GM21367 (cell line): ENCODE measurements around the gene PIM3.

Source experiments
- ATAC-seq: cut with Tn5 transposase; IDR thresholded peaks from one replicate; pipeline ENCODE4 v1.9.1; 2021; ENCODE audit not compliant: unreplicated experiment

Gene PIM3

GRCh38 chr22:49966041-49966773, 5.6 kb downstream of the PIM3 start:
- no peak for ATAC-seq

GRCh38 chr22:49966774-49967705, 6.5 kb downstream of the PIM3 start:
- ATAC-seq, result no peak

GRCh38 chr22:49967706-49968208, 7.2 kb downstream of the PIM3 start:
- ATAC-seq, result no peak

GRCh38 chr22:49968313-49968830, 7.8 kb downstream of the PIM3 start:
- no peak for ATAC-seq

DNA sequence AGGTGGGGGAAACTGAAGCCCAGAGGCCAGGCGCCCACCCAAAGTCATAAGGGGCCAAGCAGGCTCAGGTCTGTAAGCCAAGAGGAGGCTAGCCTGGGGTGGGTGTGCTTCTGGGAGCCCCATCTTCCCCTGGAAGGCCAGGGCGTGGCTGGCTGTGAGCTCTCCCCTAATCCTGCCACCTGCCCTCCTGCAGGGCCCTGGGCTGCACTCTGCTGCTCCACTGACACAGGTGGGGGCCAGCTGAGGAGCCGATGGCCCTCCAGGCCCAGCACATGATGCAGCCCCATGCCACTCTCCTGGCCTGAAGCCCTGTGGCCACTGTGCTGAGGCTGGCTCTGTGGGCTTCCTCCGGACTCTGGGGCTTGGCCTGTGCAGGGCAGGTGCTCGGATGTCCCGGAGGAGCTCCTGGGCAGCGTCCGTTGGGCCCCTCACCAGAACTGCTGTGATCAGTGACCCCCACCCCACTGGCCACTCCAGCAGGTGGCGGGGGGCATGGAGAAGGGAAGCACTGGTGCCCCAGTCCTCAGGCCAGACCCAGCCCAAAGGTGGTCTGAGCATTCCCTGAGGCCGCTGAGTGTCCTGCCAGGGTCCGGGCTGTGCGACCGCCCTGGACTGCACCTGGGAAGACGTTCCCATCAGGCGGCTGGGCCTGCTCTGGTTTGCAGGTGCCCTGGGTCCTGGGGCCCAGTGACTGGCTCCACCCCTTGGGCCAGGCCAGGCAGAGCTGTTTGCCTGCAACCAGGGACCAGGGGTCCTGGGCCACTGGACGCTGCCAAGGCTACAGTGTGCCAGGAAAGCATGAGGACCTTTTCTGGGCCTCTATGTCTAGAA, 8.5 kb downstream of the PIM3 start:
- no peak for ATAC-seq

DNA sequence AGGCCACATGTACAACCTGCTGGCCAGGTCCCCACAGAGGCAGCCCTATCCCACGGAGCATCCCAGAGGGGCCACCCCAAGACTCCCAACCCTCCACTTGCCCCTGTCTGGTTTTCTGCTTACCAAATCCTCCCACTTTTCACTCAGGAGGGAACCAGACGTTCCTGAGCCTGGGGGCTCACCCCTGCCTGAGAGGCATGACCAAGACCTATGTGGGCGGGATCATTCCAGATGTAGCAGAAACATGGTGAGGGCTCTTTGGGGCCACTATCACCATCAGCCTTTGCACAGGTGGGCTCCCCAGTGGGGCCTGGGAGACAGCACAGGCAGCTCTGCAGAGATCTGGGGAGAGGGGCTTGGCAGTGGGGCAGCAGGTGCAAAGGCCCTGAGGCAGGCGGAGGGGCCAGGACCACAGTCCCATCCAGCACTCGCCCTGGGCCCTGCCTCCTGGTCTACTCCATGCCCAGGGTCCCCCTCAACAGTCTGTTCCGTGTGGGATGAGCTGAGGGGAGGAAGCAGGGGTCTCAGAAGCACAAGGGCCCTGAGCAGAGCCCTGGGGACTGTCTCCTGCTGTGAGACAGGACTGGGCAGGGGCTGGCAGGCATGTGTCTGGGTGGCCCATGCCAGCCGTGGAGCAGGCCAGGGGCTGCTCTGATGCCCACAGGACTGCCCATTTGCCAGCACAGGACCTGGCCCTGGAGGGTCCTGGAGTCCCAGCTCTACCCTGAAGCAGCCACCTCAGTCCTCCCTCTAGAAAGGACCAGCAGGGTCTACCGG, 9.4 kb downstream of the PIM3 start:
- no peak for ATAC-seq

DNA sequence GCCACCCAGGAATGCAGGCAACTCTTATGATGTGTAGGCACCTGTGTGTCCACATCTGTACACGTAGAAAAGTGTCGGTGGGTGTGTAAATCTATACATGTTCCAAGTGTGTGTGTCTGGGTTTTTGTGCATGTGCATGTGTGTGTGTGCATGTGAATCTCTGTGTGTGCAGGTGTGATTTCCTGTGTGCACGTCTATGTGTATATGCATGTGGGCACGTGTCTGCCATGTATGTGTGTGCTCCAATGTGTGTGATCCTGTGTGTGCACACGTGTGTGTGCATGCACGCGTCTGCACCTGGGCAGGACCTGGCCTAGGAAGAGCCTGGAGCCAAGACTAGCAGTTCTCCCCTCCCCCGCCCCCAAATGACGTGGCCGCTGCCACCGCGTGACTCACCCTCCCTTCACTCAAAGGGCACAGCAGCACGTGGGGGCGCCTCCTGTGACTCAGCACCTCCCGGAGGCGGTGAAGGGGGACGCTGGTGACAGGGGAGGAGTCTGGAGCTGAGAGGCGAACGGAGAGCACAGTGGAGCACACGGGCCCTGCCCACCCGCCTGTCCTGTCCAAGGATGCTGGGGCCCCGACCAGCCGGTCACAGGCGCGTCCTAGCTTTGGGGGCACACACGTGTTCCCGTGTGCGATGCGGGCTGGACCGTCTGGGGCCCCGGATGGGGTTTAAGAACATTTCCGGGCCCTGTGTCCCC, 10.1 kb downstream of the PIM3 start:
- peak; percentile 37 for ATAC-seq

- ATAC-seq, result peak; percentile 25
Measured at GRCh38 chr22:49971232-49972162, 10.9 kb downstream of the PIM3 start.

DNA sequence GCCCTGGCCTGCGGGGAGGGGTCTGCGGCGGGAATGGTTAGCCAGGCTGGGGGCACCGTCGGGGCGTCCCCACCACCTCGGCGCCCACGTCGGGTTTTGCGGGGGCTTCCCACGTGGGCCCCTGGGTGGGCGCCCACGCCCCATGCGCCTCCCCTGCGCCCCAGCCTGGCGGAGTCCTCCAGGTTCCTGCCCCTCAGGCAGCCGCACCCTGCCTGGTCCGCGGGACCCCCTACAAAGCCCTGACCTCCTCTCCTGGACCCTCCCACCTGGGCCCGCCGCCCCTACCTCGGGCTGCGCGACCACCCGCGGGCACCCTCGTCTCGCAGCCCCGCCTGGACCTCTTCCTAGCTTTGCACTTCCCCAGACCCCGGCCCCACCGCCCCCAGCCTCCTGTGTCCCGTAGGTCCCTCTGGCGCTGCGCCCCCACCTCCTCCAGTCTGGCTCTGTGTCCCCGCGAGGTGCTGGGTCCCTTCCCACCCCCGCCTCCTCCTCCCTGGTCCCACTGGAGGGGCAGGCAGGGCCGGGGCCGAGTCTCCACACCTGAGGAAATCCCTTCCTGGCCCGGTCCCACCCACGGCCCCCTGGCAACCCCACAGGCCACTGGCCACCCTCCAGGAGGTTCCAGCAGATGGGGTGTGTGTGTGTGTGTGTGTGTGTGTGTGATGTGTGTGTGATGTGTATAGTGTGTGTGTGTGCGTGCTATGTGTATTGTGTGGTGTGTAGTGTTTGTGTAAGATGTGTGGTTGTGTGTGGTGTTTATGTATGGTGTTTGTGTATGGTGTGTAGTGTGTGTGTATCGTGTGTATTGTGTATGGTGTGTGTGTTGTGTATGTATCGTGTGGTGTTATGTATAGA, 11.8 kb downstream of the PIM3 start:
- no peak for ATAC-seq

DNA sequence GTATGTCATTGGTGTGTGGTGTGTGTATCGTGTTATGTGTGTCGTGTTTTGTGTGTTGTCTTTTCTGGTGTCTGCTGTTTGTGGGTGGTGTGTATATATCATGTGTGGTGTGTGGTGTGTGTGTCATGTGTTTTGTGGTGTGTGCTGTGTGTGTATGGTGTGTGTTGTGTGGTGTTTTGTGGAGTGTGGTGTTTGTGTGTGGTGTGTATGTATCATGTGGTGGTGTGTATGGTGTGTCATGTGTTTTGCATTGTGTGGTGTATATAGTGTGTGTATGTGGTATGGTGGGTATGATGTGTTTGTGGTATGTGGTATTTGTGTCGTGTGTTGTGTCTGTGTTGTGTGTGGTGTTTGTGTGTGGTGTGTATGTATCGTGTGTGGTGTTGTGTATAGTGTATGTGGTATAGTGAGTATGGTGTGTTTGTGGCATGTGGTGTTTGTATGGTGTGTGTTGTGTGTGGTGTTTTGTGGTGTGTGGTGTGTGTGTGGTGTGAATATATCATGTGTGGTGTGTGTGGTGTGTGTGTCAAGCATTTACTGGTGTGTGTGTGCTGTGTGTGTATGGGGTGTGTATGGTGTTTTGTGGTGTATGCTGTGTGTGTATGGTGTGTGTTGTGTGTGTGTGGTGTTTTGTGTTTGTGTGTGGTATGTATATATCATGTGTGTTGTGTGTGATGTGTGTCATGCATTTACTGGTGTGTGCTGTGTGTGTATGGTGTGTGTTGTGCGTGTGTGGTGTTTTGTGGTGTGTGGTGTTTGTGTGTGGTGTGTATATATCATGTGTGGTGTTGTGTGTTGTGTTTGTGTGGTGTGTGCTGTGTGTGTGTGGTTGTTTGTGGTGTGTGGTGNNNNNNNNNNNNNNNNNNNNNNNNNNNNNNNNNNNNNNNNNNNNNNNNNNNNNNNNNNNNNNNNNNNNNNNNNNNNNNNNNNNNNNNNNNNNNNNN, 12.7 kb downstream of the PIM3 start:
- no peak for ATAC-seq

DNA sequence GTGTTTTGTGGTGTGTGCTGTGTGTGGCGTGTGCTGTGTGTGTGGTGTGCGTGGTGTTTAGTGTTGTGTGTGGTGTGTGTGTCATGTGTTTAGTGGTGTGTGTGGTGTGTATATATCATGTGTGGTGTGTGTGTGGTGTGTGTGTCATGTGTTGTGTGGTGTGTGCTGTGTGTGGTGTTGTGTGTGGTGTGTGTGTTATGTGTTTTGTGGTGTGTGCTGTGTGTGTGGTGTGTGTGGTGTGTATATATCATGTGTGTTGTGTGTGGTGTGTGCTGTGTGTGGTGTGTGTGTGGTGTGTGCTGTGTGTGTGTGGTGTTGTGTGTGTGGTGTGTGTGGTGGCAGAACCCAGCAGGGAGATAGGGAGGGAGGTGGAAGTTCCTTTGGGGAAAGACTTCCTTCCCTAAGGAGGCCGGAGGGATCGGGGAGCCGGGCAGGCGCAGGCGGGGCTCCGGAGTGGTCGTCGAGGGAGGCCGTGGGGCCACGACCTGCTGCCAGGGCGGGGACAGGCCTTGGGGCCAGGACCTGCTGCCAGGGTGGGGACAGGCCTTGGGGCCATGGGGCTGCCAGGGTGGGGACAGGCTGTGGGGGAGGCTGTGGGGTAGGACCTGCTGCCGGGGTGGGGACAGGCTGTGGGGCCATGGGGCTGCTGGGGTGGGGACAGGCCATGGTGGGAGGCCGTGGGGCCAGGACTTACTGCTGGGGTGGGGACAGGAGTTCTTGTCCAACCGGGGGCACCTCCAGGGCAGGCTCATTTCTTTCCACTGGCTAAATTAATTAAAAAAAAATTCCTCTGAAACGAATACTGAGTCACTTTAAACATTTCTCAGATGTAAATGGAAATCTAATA, 15.2 kb downstream of the PIM3 start:
- no peak for ATAC-seq

DNA sequence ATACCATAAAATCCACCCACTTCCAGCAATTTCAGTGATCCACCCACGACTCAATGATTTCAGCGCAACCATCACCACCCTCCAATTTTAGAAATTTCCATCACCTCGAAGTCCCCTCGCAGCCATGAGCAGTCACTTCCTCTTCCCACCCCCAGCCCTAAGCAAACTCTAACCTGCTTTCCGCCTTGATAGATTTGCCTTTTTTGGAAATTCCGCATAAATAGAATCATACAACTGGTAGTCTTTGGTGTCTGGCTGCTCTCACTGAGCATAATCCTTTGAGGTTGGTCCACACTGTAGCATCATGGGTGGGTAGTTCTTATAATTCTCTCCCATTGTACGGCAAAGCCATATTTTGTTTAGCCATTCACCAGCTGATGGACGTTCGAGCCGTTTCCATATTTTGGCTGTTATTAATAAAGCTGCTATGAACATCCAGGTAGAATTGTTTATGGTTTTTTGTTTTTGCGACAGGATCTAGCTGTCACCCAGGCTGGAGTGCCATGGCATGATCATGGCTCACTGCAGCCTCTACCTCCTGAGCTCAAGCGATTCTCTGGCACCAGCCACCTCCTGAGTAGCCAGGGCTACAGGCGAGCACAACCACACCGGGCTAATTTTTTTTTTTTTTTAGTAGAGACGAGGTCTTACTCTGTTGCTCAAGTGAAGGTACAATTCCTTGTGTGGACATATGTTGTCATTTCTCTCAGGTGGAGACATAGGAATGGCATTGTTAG, 16.0 kb downstream of the PIM3 start:
- no peak for ATAC-seq

DNA sequence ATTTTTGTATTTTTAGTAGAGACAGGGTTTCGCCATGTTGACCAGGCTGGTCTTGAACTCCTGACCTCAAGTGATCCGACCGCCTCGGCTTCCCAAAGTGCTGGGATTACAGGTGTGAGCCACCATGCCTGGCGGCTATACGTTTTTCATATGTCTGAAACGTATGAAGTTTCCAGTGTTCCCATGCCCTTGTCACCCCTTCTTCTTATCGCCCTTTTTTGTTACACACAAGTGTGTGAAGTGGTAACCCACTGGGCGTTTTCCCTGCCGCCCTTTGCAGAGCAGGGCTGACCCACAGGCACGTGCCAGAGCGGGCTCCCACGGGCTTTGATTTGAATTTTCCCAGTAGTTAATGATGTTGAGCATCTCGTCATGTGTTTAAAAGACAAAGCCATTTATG, 17.0 kb downstream of the PIM3 start:
- no peak for ATAC-seq

DNA sequence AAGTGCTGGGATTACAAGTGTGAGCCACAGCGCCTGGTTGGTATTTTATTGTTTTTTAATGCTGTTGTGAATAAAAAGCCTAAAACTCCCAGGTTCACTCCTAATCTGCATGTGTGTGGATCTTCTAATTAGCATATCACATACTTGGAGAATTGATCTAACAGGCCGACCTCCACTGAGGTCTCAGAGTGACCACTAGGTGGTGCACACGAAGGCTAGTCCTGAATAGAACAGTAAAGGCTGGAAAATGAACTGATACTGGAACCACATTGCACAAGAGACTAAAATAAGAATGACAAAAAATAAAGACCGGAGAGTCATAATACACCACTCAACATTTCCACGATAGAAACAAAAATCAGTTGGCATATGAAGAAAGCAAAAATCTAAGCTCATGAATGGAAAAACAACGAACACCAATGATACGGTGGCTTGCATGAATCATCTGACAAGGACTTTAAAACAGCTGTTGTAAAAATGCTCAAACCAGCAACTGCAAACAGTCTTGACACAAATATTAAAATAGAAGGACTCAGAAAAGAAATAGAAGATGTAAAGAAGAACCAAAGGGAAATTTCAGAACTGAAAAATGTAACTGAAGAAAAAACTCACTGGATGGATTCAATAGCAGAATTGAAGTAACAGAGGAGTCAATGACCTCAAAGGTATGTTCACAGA, 19.2 kb downstream of the PIM3 start:
- ATAC-seq, result no peak
